DOHH2 (cell line): ENCODE measurements around the gene ASPRV1.

Experiments used
- H3F3A ChIP-seq: fragments of 200-600 bp; sonication (generic), shearing (Covaris generic); 2 replicates; pipeline ENCODE4 v1.6.0; 2016; ENCODE audit warnings: antibody characterized with exemption, mild to moderate bottlenecking; ENCODE audit not compliant: control insufficient read depth, insufficient read depth
- H3K27ac ChIP-seq: fragments of 200-600 bp; sonication (generic); 2 replicates; pipeline ENCODE4 v1.5.1; 2014; ENCODE audit warnings: low read depth, mild to moderate bottlenecking, low read length, moderate library complexity
- H3K27me3 ChIP-seq: fragments of 200-600 bp; sonication (generic); 2 replicates; pipeline ENCODE4 v1.6.1; 2014; ENCODE audit warnings: mild to moderate bottlenecking, low read length, mixed read lengths; ENCODE audit not compliant: control insufficient read depth
- H3K36me3 ChIP-seq: fragments of 200-600 bp; sonication (generic); 2 replicates; pipeline ENCODE4 v1.6.1; 2014; ENCODE audit warnings: mild to moderate bottlenecking, low read length, moderate library complexity, mixed read lengths; ENCODE audit not compliant: control insufficient read depth
- H3K4me1 ChIP-seq: fragments of 200-600 bp; sonication (generic); 2 replicates; pipeline ENCODE4 v1.6.1; 2014; ENCODE audit warnings: mild to moderate bottlenecking, low read length, mixed read lengths; ENCODE audit not compliant: control insufficient read depth
- H3K4me2 ChIP-seq: fragments of 200-600 bp; sonication (generic); 2 replicates; pipeline ENCODE4 v1.6.0; 2014; ENCODE audit warnings: mild to moderate bottlenecking, low read length, moderate library complexity
- H3K4me3 ChIP-seq: fragments of 200-600 bp; sonication (generic); 2 replicates; pipeline ENCODE4 v1.5.1; 2014; ENCODE audit warnings: mild to moderate bottlenecking, low read length, mixed read lengths
- H3K79me2 ChIP-seq: fragments of 200-600 bp; sonication (generic); 2 replicates; pipeline ENCODE4 v1.6.1; 2014; ENCODE audit warnings: mild to moderate bottlenecking, low read length, mixed read lengths; ENCODE audit not compliant: control insufficient read depth
- H3K9me2 ChIP-seq: fragments of 200-600 bp; sonication (generic); replicated peaks from 2 replicates; pipeline ENCODE4 v1.6.1; 2014; ENCODE audit warnings: mild to moderate bottlenecking, low read length, mixed read lengths; ENCODE audit not compliant: control insufficient read depth
- H3K9me3 ChIP-seq: fragments of 200-600 bp; sonication (generic); 2 replicates; pipeline ENCODE4 v1.6.1; 2014; ENCODE audit warnings: antibody characterized with exemption, low read length, mixed read lengths; ENCODE audit not compliant: control insufficient read depth, insufficient read depth
- H4K20me1 ChIP-seq: fragments of 200-600 bp; sonication (generic); 2 replicates; pipeline ENCODE4 v1.6.0; 2014; ENCODE audit warnings: low read depth, mild to moderate bottlenecking, antibody characterized with exemption, low read length, moderate library complexity; ENCODE audit not compliant: control insufficient read depth, insufficient read depth
- EZH2phosphoT487 ChIP-seq: fragments of 200-600 bp; sonication (generic); IDR thresholded peaks from 2 replicates; pipeline ENCODE4 v1.6.1; 2017; ENCODE audit warnings: borderline replicate concordance, mild to moderate bottlenecking, antibody characterized with exemption, low read length, moderate library complexity, mixed read lengths
- TF ChIP-seq, protein P1 (sequence below): fragments of 200-600 bp; sonication (generic); IDR thresholded peaks from one replicate; pipeline ENCODE4 v1.5.1; 2014; ENCODE audit warnings: antibody characterized with exemption, mild to moderate bottlenecking, low read depth, low read length; ENCODE audit not compliant: poor library complexity, severe bottlenecking

ASPRV1 gene

DNA sequence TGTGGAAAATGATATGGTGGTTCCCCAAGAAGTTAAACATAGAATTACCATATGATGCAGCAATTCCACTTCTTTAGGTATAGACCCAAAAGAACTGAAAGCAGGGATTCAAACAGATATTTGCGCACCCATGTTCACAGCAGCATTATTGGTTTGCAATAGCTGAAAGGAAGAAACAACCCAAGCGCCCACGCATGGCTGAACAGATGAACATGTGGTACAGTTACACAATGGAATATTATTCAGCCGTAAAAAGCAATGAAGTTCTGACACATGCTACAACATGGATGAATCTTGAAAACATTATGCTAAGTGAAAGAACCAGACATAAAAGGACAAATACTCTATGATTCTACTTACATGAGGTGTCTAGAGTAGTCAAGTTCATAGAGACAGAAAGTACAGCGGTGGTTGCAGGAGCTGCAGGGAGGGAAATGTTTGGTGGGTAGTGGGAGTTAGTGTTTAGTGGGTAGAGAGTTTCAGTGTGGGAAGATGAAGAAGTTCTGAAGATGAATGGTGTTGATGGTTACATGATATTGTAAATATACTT lies 26.7 kb upstream of the ASPRV1 start:
- Histone ChIP-seq H3F3A (no peaks in the 10 kb centered on the region), H3K79me2 (no peaks in the 10 kb centered on the region), H4K20me1 (no peaks in the 10 kb centered on the region), H3K4me1 (no peaks in the 10 kb centered on the region), H3K4me3 (no peak overlapping the region), H3K27ac (no peak overlapping the region), H3K9me3 (no peaks in the 10 kb centered on the region), H3K4me2 (no peak overlapping the region), H3K27me3 (no peaks in the 10 kb centered on the region), H3K9me2 (no peaks in the 10 kb centered on the region), H3K36me3 (no peaks in the 10 kb centered on the region)
- no peak for TF ChIP-seq EZH2phosphoT487
- TF ChIP-seq, protein P1, sequence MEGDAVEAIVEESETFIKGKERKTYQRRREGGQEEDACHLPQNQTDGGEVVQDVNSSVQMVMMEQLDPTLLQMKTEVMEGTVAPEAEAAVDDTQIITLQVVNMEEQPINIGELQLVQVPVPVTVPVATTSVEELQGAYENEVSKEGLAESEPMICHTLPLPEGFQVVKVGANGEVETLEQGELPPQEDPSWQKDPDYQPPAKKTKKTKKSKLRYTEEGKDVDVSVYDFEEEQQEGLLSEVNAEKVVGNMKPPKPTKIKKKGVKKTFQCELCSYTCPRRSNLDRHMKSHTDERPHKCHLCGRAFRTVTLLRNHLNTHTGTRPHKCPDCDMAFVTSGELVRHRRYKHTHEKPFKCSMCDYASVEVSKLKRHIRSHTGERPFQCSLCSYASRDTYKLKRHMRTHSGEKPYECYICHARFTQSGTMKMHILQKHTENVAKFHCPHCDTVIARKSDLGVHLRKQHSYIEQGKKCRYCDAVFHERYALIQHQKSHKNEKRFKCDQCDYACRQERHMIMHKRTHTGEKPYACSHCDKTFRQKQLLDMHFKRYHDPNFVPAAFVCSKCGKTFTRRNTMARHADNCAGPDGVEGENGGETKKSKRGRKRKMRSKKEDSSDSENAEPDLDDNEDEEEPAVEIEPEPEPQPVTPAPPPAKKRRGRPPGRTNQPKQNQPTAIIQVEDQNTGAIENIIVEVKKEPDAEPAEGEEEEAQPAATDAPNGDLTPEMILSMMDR: no peak

DNA sequence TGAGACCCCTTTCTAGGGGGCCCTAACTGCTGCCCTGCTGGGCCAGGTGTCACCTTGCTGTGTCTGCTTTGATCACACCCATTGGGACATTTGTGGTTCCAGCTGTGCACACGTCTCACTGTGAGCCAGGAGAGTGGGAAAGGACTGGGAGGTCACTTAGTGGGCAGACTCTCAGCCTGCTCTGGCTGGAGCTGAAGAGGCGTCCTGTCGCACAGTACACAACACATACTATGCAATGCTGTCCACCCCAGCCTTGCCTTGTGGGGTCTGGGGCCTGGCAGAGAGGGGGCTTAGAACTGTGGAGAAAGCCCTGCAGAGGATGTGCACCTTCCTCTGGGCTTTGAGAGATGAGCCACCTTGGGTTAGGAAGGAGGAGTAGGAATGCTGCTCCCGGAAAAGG lies 25.3 kb upstream of the ASPRV1 start:
- no peaks in the 10 kb centered on the region for H3F3A ChIP-seq
- no peak overlapping the region for H3K4me2 ChIP-seq
- H3K9me3 ChIP-seq: no peaks in the 10 kb centered on the region
- no peaks in the 10 kb centered on the region for H3K4me1 ChIP-seq
- no peak overlapping the region for H3K4me3 ChIP-seq
- H3K79me2 ChIP-seq: no peaks in the 10 kb centered on the region
- H3K36me3 ChIP-seq: no peaks in the 10 kb centered on the region
- H3K9me2 ChIP-seq: no peaks in the 10 kb centered on the region
- TF ChIP-seq, protein P1: no peak
- TF ChIP-seq EZH2phosphoT487: no peak
- no peaks in the 10 kb centered on the region for H3K27me3 ChIP-seq
- no peaks in the 10 kb centered on the region for H4K20me1 ChIP-seq
- no peak overlapping the region for H3K27ac ChIP-seq

DNA sequence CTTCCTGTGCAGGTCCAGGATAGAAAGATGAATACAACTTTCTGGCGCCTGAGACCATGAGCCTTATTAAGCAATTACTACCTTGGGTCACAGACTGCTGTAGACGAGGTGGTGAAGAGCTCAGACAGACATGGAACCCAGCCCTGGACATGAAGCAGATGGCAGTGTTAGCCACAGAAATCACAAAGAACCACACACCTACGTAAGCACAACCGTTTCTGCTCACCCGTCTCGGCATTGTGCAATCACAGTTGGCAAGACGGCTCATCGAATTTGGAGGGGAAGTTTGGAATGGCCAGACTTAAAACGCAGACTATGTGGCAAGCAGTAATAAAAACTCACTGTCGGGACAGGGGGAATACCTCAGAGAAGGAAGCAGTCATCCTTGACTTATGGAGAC lies 24.3 kb upstream of the ASPRV1 start:
- Histone ChIP-seq H3K27ac (no peak overlapping the region), H3K4me1 (no peaks in the 10 kb centered on the region), H3K36me3 (no peaks in the 10 kb centered on the region), H3K9me2 (no peaks in the 10 kb centered on the region), H3K4me3 (no peak overlapping the region), H3K9me3 (no peaks in the 10 kb centered on the region), H4K20me1 (no peaks in the 10 kb centered on the region), H3K27me3 (no peaks in the 10 kb centered on the region), H3K4me2 (no peak overlapping the region), H3F3A (no peaks in the 10 kb centered on the region), H3K79me2 (no peaks in the 10 kb centered on the region)
- TF ChIP-seq, protein P1: no peak
- TF ChIP-seq EZH2phosphoT487: no peak

DNA sequence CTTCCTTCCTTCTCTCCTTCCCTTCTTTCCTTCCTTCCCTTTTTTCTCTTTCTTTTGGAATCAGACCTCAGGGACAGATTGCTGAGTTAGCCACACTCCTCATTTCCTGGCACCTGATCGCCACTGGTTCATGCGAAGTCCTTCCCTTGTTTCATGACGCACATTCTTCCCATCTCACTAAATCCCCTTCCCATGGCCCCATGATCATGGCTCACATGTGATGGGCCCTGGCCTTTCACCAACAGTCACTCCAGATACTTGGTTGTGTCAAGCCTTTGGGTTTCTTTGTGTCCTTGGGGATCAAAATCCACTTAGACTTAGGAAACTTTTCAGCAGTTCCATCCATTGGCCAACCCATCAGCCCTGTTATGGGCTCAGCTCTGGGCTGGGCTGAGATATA lies 23.8 kb upstream of the ASPRV1 start:
- Histone ChIP-seq H3K4me3 (no peak overlapping the region), H3K4me1 (no peaks in the 10 kb centered on the region), H3K36me3 (no peaks in the 10 kb centered on the region), H3K79me2 (no peaks in the 10 kb centered on the region), H3F3A (no peaks in the 10 kb centered on the region), H3K9me3 (no peaks in the 10 kb centered on the region), H3K27me3 (no peaks in the 10 kb centered on the region), H3K9me2 (no peaks in the 10 kb centered on the region), H3K27ac (no peak overlapping the region), H3K4me2 (no peak overlapping the region), H4K20me1 (no peaks in the 10 kb centered on the region)
- no peak for TF ChIP-seq EZH2phosphoT487
- TF ChIP-seq, protein P1: no peak
